Neuronal stem cell (in vitro differentiated cells): ENCODE results near the gene MTERF4.

Experiments used
- DNase-seq: peaks from one replicate; pipeline ENCODE4 v3.0.0-alpha.2; 2013; ENCODE audit warnings: low spot score
- H2AFZ ChIP-seq: one replicate; pipeline ENCODE4 v1.6.1; 2013; ENCODE audit warnings: mild to moderate bottlenecking, low read length, inconsistent platforms
- H2AK5ac ChIP-seq: 2 replicates; pipeline ENCODE4 v1.6.1; 2013; ENCODE audit warnings: low read depth, mild to moderate bottlenecking, inconsistent platforms, low read length, moderate library complexity, mixed read lengths
- H2BK120ac ChIP-seq: 2 replicates; pipeline ENCODE4 v1.6.1; 2013; ENCODE audit warnings: low read depth, mild to moderate bottlenecking, inconsistent platforms, low read length, moderate library complexity, mixed read lengths
- H2BK12ac ChIP-seq: one replicate; pipeline ENCODE4 v1.6.1; 2013; ENCODE audit warnings: low read length, inconsistent platforms
- H2BK15ac ChIP-seq: 2 replicates; pipeline ENCODE4 v1.6.1; 2013; ENCODE audit warnings: mild to moderate bottlenecking, low read length, inconsistent platforms, mixed read lengths
- H2BK5ac ChIP-seq: one replicate; pipeline ENCODE4 v1.6.1; 2013; ENCODE audit warnings: inconsistent platforms, mild to moderate bottlenecking, low read length, moderate library complexity
- H3K14ac ChIP-seq: one replicate; pipeline ENCODE4 v1.6.1; 2013; ENCODE audit warnings: low read length, inconsistent platforms
- H3K18ac ChIP-seq: 2 replicates; pipeline ENCODE4 v1.6.1; 2013; ENCODE audit warnings: low read length, inconsistent platforms
- H3K23ac ChIP-seq: 2 replicates; pipeline ENCODE4 v1.6.1; 2013; ENCODE audit warnings: low read depth, mild to moderate bottlenecking, mixed read lengths, low read length, inconsistent platforms; ENCODE audit not compliant: poor library complexity
- H3K27ac ChIP-seq: replicated peaks from 3 replicates; pipeline ENCODE4 v1.5.1; 2013; ENCODE audit warnings: low read length, inconsistent platforms
- H3K27me3 ChIP-seq, 3 experiments: 2 replicates each; pipeline ENCODE4 v1.6.1; 2013; ENCODE audit warnings: low read length in 3 of 3, mild to moderate bottlenecking in 2 of 3, inconsistent platforms in 1 of 3, low read depth in 1 of 3, mixed read lengths in 1 of 3, moderate library complexity in 1 of 3; ENCODE audit not compliant: control insufficient read depth in 3 of 3, insufficient read depth in 3 of 3
- H3K36me3 ChIP-seq, 2 donors: replicated peaks in 1 of 2; 2 replicates each; pipeline ENCODE4 v1.6.1; 2013; ENCODE audit warnings: low read length in 2 of 2; ENCODE audit not compliant: control insufficient read depth in 2 of 2, insufficient read depth in 2 of 2
- H3K4ac ChIP-seq: 2 replicates; pipeline ENCODE4 v1.6.1; 2013; ENCODE audit warnings: inconsistent platforms, mild to moderate bottlenecking, low read length, moderate library complexity
- H3K4me1 ChIP-seq, 2 donors: 1 replicate in 1 of 2; 2 replicates in 1 of 2; pipeline ENCODE4 v1.6.1; 2013; ENCODE audit warnings: low read length in 2 of 2, low read depth in 1 of 2; ENCODE audit not compliant: control insufficient read depth in 2 of 2, insufficient read depth in 1 of 2
- H3K4me2 ChIP-seq: one replicate; pipeline ENCODE4 v1.6.1; 2013; ENCODE audit warnings: mild to moderate bottlenecking, low read length, inconsistent platforms; ENCODE audit not compliant: insufficient read depth, poor library complexity, severe bottlenecking
- H3K4me3 ChIP-seq, 2 donors: 2 replicates each; pipeline ENCODE4 v1.5.1; 2013; ENCODE audit warnings: low read length in 2 of 2, mild to moderate bottlenecking in 2 of 2, inconsistent platforms in 1 of 2, moderate library complexity in 1 of 2
- H3K79me1 ChIP-seq: one replicate; pipeline ENCODE4 v1.6.1; 2013; ENCODE audit warnings: low read depth, mild to moderate bottlenecking, inconsistent platforms, low read length, moderate library complexity
- H3K9ac ChIP-seq: one replicate; pipeline ENCODE4 v1.6.1; 2013; ENCODE audit warnings: mild to moderate bottlenecking, low read depth, low read length, inconsistent platforms; ENCODE audit not compliant: poor library complexity
- H3K9me3 ChIP-seq, 2 donors: replicated peaks in 1 of 2; 2 replicates each; pipeline versions ENCODE3 to v1.6.1; 2013; ENCODE audit warnings: low read length in 2 of 2, mild to moderate bottlenecking in 2 of 2, inconsistent platforms in 1 of 2, low read depth in 1 of 2, mixed read lengths in 1 of 2, moderate library complexity in 1 of 2; ENCODE audit not compliant: control insufficient read depth in 2 of 2, insufficient read depth in 1 of 2
- H4K8ac ChIP-seq: one replicate; pipeline ENCODE4 v1.6.1; 2013; ENCODE audit warnings: low read depth, mild to moderate bottlenecking, inconsistent platforms, low read length, moderate library complexity
- H4K91ac ChIP-seq: one replicate; pipeline ENCODE4 v1.6.1; 2013; ENCODE audit warnings: low read length, low read depth, mild to moderate bottlenecking, inconsistent platforms; ENCODE audit not compliant: poor library complexity
- WGBS, 2 donors: extraction: QIAGEN DNeasy Blood & Tissue Kit; methylation state at CpG; one replicate each; pipeline ENCODE4 v1.1.7; 2013; ENCODE audit warnings: missing lambda C conversion rate in 2 of 2, mixed read lengths in 1 of 2; ENCODE audit not compliant: insufficient read length in 2 of 2, insufficient replicate concordance in 1 of 2; ENCODE audit errors: extremely low coverage in 2 of 2; 5-methylcytosine and 5-hydroxymethylcytosine counted together

The MTERF4 gene

GRCh38 chr2:241067501-241068135 is 34.5 kb downstream of the MTERF4 start:
- Histone ChIP-seq H4K8ac (no peak overlapping the region), H3K4ac (no peak overlapping the region), H3K4me2 (no peak overlapping the region), H2BK5ac (no peak overlapping the region), H4K91ac (no peak overlapping the region), H3K79me1 (peaks cover 4% of the 10 kb centered on the region), H3K4me1 (peaks cover 1 to 3% of the 10 kb centered on the region in 2 donors), H2BK120ac (no peak overlapping the region), H3K9ac (no peak overlapping the region), H2BK15ac (no peak overlapping the region), H3K4me3 (no peak overlapping the region), H2AK5ac (no peak overlapping the region), H3K27ac (no peak overlapping the region), H3K27me3 (peaks cover 0 to 61% (median 2%) of the 10 kb centered on the region in 3 experiments), H3K9me3 (no peaks in the 10 kb centered on the region), H3K36me3 (no peaks in the 10 kb centered on the region), H3K18ac (no peak overlapping the region), H2BK12ac (no peak overlapping the region), H3K23ac (no peak overlapping the region), H3K14ac (no peak overlapping the region), H2AFZ (no peak overlapping the region)
- no CpG with 5 or more reads among the region's 21 CpGs for WGBS, 2 donors
- DNase-seq: no peak

- no peak overlapping the region for H3K4me2 ChIP-seq
- no peak overlapping the region for H2AFZ ChIP-seq
- no peak overlapping the region for H2BK5ac ChIP-seq
- no peaks in the 10 kb centered on the region for H3K36me3 ChIP-seq
- peaks cover 4% of the 10 kb centered on the region for H3K79me1 ChIP-seq
- no CpG with 5 or more reads among the region's 15 CpGs for WGBS, 2 donors
- H4K91ac ChIP-seq: no peak overlapping the region
- H3K4me1 ChIP-seq: peaks cover 1 to 3% of the 10 kb centered on the region in 2 donors
- no peak overlapping the region for H3K4me3 ChIP-seq
- H4K8ac ChIP-seq: no peak overlapping the region
- H2AK5ac ChIP-seq: no peak overlapping the region
- peak; percentile 29 for DNase-seq
- peaks cover 0 to 68% (median 0%) of the 10 kb centered on the region in 3 experiments for H3K27me3 ChIP-seq
- H3K14ac ChIP-seq: no peak overlapping the region
- H3K4ac ChIP-seq: no peak overlapping the region
- no peak overlapping the region for H2BK120ac ChIP-seq
- no peak overlapping the region for H3K27ac ChIP-seq
- no peak overlapping the region for H3K18ac ChIP-seq
- no peak overlapping the region for H3K23ac ChIP-seq
- H2BK15ac ChIP-seq: no peak overlapping the region
- H2BK12ac ChIP-seq: no peak overlapping the region
- no peaks in the 10 kb centered on the region for H3K9me3 ChIP-seq
- H3K9ac ChIP-seq: no peak overlapping the region
Measured at GRCh38 chr2:241066893-241067341, 35.2 kb downstream of the MTERF4 start.

DNA sequence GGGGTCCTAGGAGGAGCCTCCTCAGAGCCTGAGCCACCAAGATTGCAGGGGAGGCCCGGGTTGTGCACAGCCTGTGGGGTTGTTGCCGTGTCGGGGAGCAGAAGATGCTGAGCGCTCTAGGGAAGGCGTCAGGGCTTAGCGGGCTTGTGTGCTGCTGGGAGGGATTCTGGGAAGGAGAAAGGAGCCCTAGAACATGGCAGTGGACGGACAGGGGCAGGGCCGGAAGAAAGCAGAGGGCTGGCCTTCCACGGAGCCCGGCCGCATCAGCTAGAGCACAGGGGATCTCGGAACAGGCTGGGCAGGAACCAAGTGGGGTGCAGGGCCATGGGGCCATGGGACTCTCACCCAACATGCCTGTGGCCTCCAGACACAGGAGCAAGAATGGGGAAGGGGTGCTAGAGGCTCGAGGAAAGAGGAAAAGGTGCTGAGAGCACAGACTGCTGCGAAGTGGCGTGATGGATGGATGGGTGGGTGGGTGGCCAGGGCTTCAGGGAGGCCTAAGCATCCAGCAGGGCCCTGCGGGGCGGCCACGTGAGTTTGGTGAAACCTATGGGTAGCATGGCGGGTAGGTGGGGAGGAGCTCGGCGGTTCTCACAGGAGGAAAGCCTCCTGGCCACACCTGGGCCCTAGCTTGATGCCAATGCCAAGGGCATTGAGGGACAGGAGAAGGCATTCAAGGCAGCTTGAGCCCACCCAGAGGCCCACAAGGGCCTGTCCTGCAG is 35.8 kb downstream of the MTERF4 start:
- H3K4me1 ChIP-seq: peaks cover 1 to 3% of the 10 kb centered on the region in 2 donors
- no peak overlapping the region for H3K4me2 ChIP-seq
- no peak overlapping the region for H3K4ac ChIP-seq
- peak overlapping the region; percentile 10 for H3K23ac ChIP-seq
- DNase-seq: no peak
- no peak overlapping the region for H3K27ac ChIP-seq
- H2BK120ac ChIP-seq: no peak overlapping the region
- H2AFZ ChIP-seq: no peak overlapping the region
- H3K9ac ChIP-seq: peak overlapping the region; percentile 21
- H2BK12ac ChIP-seq: no peak overlapping the region
- H3K27me3 ChIP-seq: peaks cover 0 to 70% (median 0%) of the 10 kb centered on the region in 3 experiments
- H3K79me1 ChIP-seq: peaks cover 4% of the 10 kb centered on the region
- H3K9me3 ChIP-seq: no peaks in the 10 kb centered on the region
- no peak overlapping the region for H3K14ac ChIP-seq
- H2BK5ac ChIP-seq: no peak overlapping the region
- no peak overlapping the region for H2BK15ac ChIP-seq
- no peaks in the 10 kb centered on the region for H3K36me3 ChIP-seq
- no peak overlapping the region for H4K91ac ChIP-seq
- no peak overlapping the region for H2AK5ac ChIP-seq
- WGBS, 2 donors: no CpG with 5 or more reads among the region's 21 CpGs
- H3K4me3 ChIP-seq: peak overlapping the region in 1 of 2 donors; percentile 34
- no peak overlapping the region for H4K8ac ChIP-seq
- H3K18ac ChIP-seq: no peak overlapping the region

- Histone ChIP-seq H2BK15ac (no peak overlapping the region), H3K79me1 (peaks cover 4% of the 10 kb centered on the region), H4K8ac (no peak overlapping the region), H3K4me1 (peaks cover 0 to 3% of the 10 kb centered on the region in 2 donors), H3K9ac (no peak overlapping the region), H2AK5ac (no peak overlapping the region), H2BK5ac (no peak overlapping the region), H2BK120ac (no peak overlapping the region), H3K27ac (no peak overlapping the region), H3K4me3 (no peak overlapping the region), H2AFZ (no peak overlapping the region), H3K27me3 (peaks cover 0 to 73% (median 0%) of the 10 kb centered on the region in 3 experiments), H2BK12ac (no peak overlapping the region), H3K14ac (peak overlapping the region; percentile 71), H3K4ac (no peak overlapping the region), H3K23ac (no peak overlapping the region), H4K91ac (no peak overlapping the region), H3K9me3 (no peaks in the 10 kb centered on the region), H3K36me3 (no peaks in the 10 kb centered on the region), H3K4me2 (no peak overlapping the region), H3K18ac (no peak overlapping the region)
- no peak for DNase-seq
- WGBS, 2 donors: no CpG with 5 or more reads among the region's 27 CpGs
Measured at GRCh38 chr2:241065355-241065803, 36.7 kb downstream of the MTERF4 start.
